K562 (cell line): ENCODE measurements around the gene FCAR. TPM values are rescaled to one million over a fixed set of nuclear protein-coding genes. Genes with fewer than 3 reads are reported as not detected.

Source experiments
- ATAC-seq: fragments of 200-7000 bp; cut with Tn5 transposase; 3 replicates; pipeline ENCODE4 v1.9.1; 2020; ENCODE audit warnings: moderate library complexity
- BruUV-seq: library from RNA; stranded (reverse); fragments of 400-500 nt; replicated peaks from 2 replicates; lab custom pipeline; 2021; lab: Mats Ljungman, UMichigan
- CTCF ChIA-PET: fragments of 300-600 bp; formaldehyde crosslinking; extraction: SDS; loops from one replicate; lab custom pipeline; 2021; ENCODE audit warnings: low intra/inter-chr PET ratio; lab: Yijun Ruan, JAX
- POLR2A ChIA-PET: fragments of 300-600, 350-650 bp; sonication (Branson Sonifier 250); formaldehyde crosslinking; extraction: SDS; loops from one replicate; lab custom pipeline; 2021; ENCODE audit warnings: antibody characterized with exemption, inconsistent platforms; lab: Yijun Ruan, JAX
- DNase-seq, 4 experiments: peaks; one replicate each; pipeline versions ENCODE4 v3.0.0 to v3.0.0-alpha.2; 2011 to 2018; ENCODE audit warnings: low spot score in 3 of 4, mixed read lengths in 3 of 4; ENCODE audit errors: extremely low read depth in 1 of 4
- FAIRE-seq: peaks from 2 replicates; lab custom pipeline; 2011; peaks lifted over from hg19 to GRCh38; lab: Jason Lieb, UNC
- H2AFZ ChIP-seq: 2 replicates; pipeline ENCODE4 v1.6.0; 2011; ENCODE audit warnings: low read depth, low read length, control low read depth, inconsistent platforms
- H3K27ac ChIP-seq: fragments of 200-600 bp; 3 replicates; pipeline ENCODE4 v1.8.0; 2011; ENCODE audit warnings: low read depth, mild to moderate bottlenecking, control low read depth, inconsistent platforms, low read length, moderate library complexity, mixed read lengths; ENCODE audit errors: extremely low read depth
- H3K27me3 ChIP-seq, 2 experiments: fragments of 300-600 bp in 1 of 2; 2 replicates in 1 of 2; 3 replicates in 1 of 2; pipeline versions ENCODE4 v1.6.0 to v1.8.0; 2011; ENCODE audit warnings: inconsistent platforms in 2 of 2, low read length in 2 of 2, mild to moderate bottlenecking in 1 of 2, mixed read lengths in 1 of 2, moderate library complexity in 1 of 2; ENCODE audit not compliant: control insufficient read depth in 2 of 2, insufficient read depth in 2 of 2
- H3K36me3 ChIP-seq: fragments of 300-600 bp; 3 replicates; pipeline ENCODE4 v1.8.0; 2011; ENCODE audit warnings: mild to moderate bottlenecking, low read length, inconsistent platforms; ENCODE audit not compliant: control insufficient read depth, insufficient read depth
- H3K4me1 ChIP-seq, 2 experiments: fragments of 200-600 bp in 1 of 2; replicated peaks in 1 of 2; 2 replicates in 1 of 2; 3 replicates in 1 of 2; pipeline versions ENCODE4 v1.5.1 to v1.8.0; 2011; ENCODE audit warnings: inconsistent platforms in 2 of 2, low read length in 2 of 2, mild to moderate bottlenecking in 1 of 2, mixed read lengths in 1 of 2, moderate library complexity in 1 of 2; ENCODE audit not compliant: control insufficient read depth in 2 of 2, insufficient read depth in 2 of 2
- H3K4me2 ChIP-seq: 2 replicates; pipeline ENCODE4 v1.6.1; 2011; ENCODE audit warnings: low read length, control low read depth, inconsistent platforms, mixed read lengths; ENCODE audit not compliant: insufficient read depth
- H3K4me3 ChIP-seq: fragments of 200-600 bp; sonication (generic), shearing (Covaris generic); 2 replicates; pipeline ENCODE4 v1.5.1; 2016; ENCODE audit warnings: control low read depth, inconsistent platforms
- H3K79me2 ChIP-seq: fragments of 200-600 bp; 3 replicates; pipeline ENCODE4 v1.8.0; 2011; ENCODE audit warnings: low read length, inconsistent platforms; ENCODE audit not compliant: control insufficient read depth, insufficient read depth
- H3K9ac ChIP-seq, 2 experiments: 2 replicates each; pipeline versions ENCODE4 v1.6.0 to v1.6.1; 2011; ENCODE audit warnings: low read depth in 2 of 2, low read length in 2 of 2, control low read depth in 1 of 2, inconsistent platforms in 1 of 2, mild to moderate bottlenecking in 1 of 2, mixed read lengths in 1 of 2; ENCODE audit not compliant: insufficient read depth in 1 of 2
- H3K9me1 ChIP-seq: one replicate; pipeline ENCODE4 v1.6.0; 2011; ENCODE audit warnings: inconsistent platforms, mild to moderate bottlenecking, low read length, moderate library complexity; ENCODE audit not compliant: control insufficient read depth, insufficient read depth
- H3K9me3 ChIP-seq: replicated peaks from 2 replicates; pipeline ENCODE4 v1.5.1; 2011; ENCODE audit warnings: low read depth, low read length, inconsistent platforms; ENCODE audit not compliant: control insufficient read depth, insufficient read depth
- H4K20me1 ChIP-seq: replicated peaks from 2 replicates; pipeline ENCODE4 v1.6.1; 2011; ENCODE audit warnings: low read length, inconsistent platforms, mixed read lengths; ENCODE audit not compliant: control insufficient read depth, insufficient read depth
- HDAC1 ChIP-seq, 2 experiments: fragments of 450-650 bp; IDR thresholded peaks; 2 replicates each; pipeline ENCODE4 v1.6.1; 2016 to 2017; ENCODE audit warnings: inconsistent platforms in 1 of 2, mild to moderate bottlenecking in 1 of 2, moderate library complexity in 1 of 2
- NFIX ChIP-seq: fragments of 250-450 bp; sonication (Bioruptor Pico); IDR thresholded peaks from 2 replicates; pipeline ENCODE4 v1.4.0; 2020; ENCODE audit warnings: low read depth, mild to moderate bottlenecking, moderate library complexity
- PTRF ChIP-seq: fragments of 450-650 bp; IDR thresholded peaks from 2 replicates; pipeline ENCODE4 v1.6.1; 2016; ENCODE audit warnings: mild to moderate bottlenecking, missing genetic modification characterization, missing compliant biosample characterization
- RAD21 ChIP-seq, 2 experiments: fragments of 250-450 bp in 1 of 2; fragments of 450-650 bp in 1 of 2; sonication (Bioruptor Pico) in 1 of 2; formaldehyde crosslinking in 1 of 2; IDR thresholded peaks in 1 of 2; conservative IDR thresholded peaks in 1 of 2; 2 replicates each; pipeline versions ENCODE4 v1.4.0 to v1.8.0; 2020 to 2022; ENCODE audit warnings: mild to moderate bottlenecking in 2 of 2, moderate library complexity in 1 of 2
- WGBS: fragments of 100-300 bp; shearing (Covaris generic); methylation state at CpG from one replicate; pipeline ENCODE4 v1.1.6; 2016; ENCODE audit warnings: low coverage, mixed read lengths; ENCODE audit not compliant: insufficient coverage; ENCODE audit errors: missing lambda C conversion rate; 5-methylcytosine and 5-hydroxymethylcytosine counted together
- in situ Hi-C: fragments of 300-500 bp; cut with MboI; formaldehyde crosslinking; loops from 4 replicates; pipeline ENCODE4 v1.15.0; 2018; ENCODE audit warnings: inconsistent platforms, mixed read lengths
- intact Hi-C: fragments of 100-400 bp; cut with micrococcal nuclease; formaldehyde crosslinking; loops from 2 replicates; pipeline ENCODE4 v1.14.2; 2022
- polyA plus RNA-seq, 8 experiments: library from polyadenylated mRNA; depleted of rRNA in 4 of 8; stranded (reverse) in 5 of 8; unstranded in 3 of 8; fragments of >200 nt; fragmentation: Nextera tagmentation in 2 of 8; fragmentation: Illumina TruSeq in 1 of 8; extraction: Ambion mirVana in 2 of 8; extraction: Trizol in 1 of 8; gene quantifications; 2 replicates each; pipeline versions ENCODE4 v1.2.1 to v1.2.3, GENCODE V29; 2011 to 2014; ENCODE audit warnings: inconsistent platforms in 1 of 8, missing spikeins in 1 of 8
- total RNA-seq, 7 experiments: library from RNA; depleted of rRNA in 6 of 7; stranded (reverse); fragments of >200 nt in 6 of 7; fragmentation: Illumina TruSeq in 2 of 7; extraction: Trizol in 2 of 7; gene quantifications; 2 replicates each; pipeline versions ENCODE4 v1.2.1 to v1.2.3, GENCODE V29; 2011 to 2021; ENCODE audit warnings: low replicate concordance in 1 of 7
- TF ChIP-seq, protein P1 (sequence below): sonication (generic); formaldehyde crosslinking; IDR thresholded peaks from 2 replicates; pipeline ENCODE4 v1.8.0; 2022; ENCODE audit warnings: missing genetic modification reagents, mild to moderate bottlenecking, borderline replicate concordance
- TF ChIP-seq, protein P2 (sequence below): IDR thresholded peaks from 2 replicates; pipeline ENCODE4 v1.6.1; 2016; ENCODE audit warnings: missing genetic modification characterization, missing compliant biosample characterization
- TF ChIP-seq, protein P3 (sequence below), 2 experiments: fragments of 450-650 bp; formaldehyde crosslinking in 1 of 2; IDR thresholded peaks; 2 replicates each; pipeline versions ENCODE4 v1.4.0 to v1.6.1; 2014 to 2020; ENCODE audit warnings: mild to moderate bottlenecking in 2 of 2, borderline replicate concordance in 1 of 2, low read depth in 1 of 2

The FCAR gene
- total and polyA plus RNA-seq, 9 of the 15 experiments (the other 6 are each of a cell fraction or from before 2014, with no cell fraction given), result not detected

DNA sequence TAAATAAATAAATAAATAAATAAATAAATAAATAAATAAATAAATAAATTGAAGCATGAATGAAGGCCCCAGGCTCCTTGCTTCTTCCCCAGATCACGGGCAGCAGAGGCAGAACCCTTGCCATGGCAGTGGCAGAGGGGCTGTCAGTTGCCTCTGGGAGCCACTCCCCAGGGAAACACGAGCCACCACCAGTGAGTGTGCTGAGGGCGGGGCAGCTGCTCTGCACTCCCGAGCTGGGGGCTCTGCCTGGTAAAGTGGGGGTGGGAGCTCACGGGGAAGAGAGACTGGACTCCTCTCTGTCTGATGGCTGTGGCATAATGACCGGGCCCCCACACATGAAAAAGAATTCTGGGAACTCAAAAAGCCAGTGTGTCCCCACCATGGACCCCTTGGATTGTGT is 7.8 kb downstream of the FCAR start (continued):
- TF ChIP-seq, protein P1, sequence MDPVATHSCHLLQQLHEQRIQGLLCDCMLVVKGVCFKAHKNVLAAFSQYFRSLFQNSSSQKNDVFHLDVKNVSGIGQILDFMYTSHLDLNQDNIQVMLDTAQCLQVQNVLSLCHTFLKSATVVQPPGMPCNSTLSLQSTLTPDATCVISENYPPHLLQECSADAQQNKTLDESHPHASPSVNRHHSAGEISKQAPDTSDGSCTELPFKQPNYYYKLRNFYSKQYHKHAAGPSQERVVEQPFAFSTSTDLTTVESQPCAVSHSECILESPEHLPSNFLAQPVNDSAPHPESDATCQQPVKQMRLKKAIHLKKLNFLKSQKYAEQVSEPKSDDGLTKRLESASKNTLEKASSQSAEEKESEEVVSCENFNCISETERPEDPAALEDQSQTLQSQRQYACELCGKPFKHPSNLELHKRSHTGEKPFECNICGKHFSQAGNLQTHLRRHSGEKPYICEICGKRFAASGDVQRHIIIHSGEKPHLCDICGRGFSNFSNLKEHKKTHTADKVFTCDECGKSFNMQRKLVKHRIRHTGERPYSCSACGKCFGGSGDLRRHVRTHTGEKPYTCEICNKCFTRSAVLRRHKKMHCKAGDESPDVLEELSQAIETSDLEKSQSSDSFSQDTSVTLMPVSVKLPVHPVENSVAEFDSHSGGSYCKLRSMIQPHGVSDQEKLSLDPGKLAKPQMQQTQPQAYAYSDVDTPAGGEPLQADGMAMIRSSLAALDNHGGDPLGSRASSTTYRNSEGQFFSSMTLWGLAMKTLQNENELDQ (CRISPR knock-in tag), result no peak
- TF ChIP-seq, protein P2, sequence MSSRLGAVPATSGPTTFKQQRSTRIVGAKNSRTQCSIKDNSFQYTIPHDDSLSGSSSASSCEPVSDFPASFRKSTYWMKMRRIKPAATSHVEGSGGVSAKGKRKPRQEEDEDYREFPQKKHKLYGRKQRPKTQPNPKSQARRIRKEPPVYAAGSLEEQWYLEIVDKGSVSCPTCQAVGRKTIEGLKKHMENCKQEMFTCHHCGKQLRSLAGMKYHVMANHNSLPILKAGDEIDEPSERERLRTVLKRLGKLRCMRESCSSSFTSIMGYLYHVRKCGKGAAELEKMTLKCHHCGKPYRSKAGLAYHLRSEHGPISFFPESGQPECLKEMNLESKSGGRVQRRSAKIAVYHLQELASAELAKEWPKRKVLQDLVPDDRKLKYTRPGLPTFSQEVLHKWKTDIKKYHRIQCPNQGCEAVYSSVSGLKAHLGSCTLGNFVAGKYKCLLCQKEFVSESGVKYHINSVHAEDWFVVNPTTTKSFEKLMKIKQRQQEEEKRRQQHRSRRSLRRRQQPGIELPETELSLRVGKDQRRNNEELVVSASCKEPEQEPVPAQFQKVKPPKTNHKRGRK (tag), result no peak
- TF ChIP-seq HDAC1 (IDR thresholded peaks at IDR 0.05) (no peak), PTRF (tag) (no peak)

DNA sequence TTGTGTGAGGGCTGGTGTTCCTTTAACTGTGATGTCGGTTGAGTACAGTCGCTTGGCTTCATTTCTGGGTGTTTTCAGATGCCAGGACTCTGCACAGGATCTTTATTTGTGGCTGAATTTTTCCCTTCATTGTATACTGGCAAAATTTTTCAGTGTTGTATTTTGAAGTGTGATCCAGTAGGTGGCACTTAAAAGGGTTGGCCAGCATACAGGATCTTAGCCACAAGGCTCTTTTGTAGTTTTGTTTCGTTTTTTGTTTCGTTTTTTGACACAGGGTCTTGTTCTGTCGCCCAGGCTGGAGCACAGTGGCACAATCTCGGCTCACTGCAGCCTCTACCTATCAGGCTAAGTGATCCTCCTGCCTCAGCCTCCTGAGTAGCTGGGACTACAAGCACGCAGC is 8.7 kb downstream of the FCAR start:
- FAIRE-seq, result no peak
- 33% methylated on average over 6 of the region's 7 CpGs for WGBS
- Histone ChIP-seq H3K9me1 (no peaks in the 10 kb centered on the region), H3K79me2 (no peaks in the 10 kb centered on the region), H2AFZ (peak overlapping the region; percentile 62), H3K4me3 (no peak overlapping the region), H3K36me3 (no peaks in the 10 kb centered on the region), H3K27me3 (peaks cover 7 to 20% of the 10 kb centered on the region in 2 experiments), H3K9me3 (no peaks in the 10 kb centered on the region), H3K4me1 (peaks cover 0 to 15% of the 10 kb centered on the region in 2 experiments; a peak in 3 of 5 replicates), H4K20me1 (no peaks in the 10 kb centered on the region), H3K9ac (no peak overlapping the region), H3K27ac (no peak overlapping the region), H3K4me2 (no peak overlapping the region)
- ATAC-seq, result no peak
- ChIA-PET POLR2A (no interaction called here), CTCF (interaction anchor here (0.6 to 1.7 kb wide), 2 partner anchors 216 to 380 kb away, joined by 3 to 5 read pairs; no protein-coding TSS in a partner anchor)
- in situ Hi-C loops (loop anchor here (5.0 kb wide), 1 partner anchor 40 kb away; no protein-coding TSS in a partner anchor), intact Hi-C loops (loop anchor here (10.0 kb wide), 2 partner anchors 162 to 208 kb away; no protein-coding TSS in a partner anchor)
- DNase-seq, result no peak
- BruUV-seq, result no TSS peak
- TF ChIP-seq, protein P3, sequence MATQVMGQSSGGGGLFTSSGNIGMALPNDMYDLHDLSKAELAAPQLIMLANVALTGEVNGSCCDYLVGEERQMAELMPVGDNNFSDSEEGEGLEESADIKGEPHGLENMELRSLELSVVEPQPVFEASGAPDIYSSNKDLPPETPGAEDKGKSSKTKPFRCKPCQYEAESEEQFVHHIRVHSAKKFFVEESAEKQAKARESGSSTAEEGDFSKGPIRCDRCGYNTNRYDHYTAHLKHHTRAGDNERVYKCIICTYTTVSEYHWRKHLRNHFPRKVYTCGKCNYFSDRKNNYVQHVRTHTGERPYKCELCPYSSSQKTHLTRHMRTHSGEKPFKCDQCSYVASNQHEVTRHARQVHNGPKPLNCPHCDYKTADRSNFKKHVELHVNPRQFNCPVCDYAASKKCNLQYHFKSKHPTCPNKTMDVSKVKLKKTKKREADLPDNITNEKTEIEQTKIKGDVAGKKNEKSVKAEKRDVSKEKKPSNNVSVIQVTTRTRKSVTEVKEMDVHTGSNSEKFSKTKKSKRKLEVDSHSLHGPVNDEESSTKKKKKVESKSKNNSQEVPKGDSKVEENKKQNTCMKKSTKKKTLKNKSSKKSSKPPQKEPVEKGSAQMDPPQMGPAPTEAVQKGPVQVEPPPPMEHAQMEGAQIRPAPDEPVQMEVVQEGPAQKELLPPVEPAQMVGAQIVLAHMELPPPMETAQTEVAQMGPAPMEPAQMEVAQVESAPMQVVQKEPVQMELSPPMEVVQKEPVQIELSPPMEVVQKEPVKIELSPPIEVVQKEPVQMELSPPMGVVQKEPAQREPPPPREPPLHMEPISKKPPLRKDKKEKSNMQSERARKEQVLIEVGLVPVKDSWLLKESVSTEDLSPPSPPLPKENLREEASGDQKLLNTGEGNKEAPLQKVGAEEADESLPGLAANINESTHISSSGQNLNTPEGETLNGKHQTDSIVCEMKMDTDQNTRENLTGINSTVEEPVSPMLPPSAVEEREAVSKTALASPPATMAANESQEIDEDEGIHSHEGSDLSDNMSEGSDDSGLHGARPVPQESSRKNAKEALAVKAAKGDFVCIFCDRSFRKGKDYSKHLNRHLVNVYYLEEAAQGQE (IDR thresholded peaks at IDR 0.05; ENCODE audit: borderline replicate concordance), result peak; percentile 12; the same call in 1 of the 2 replicates
- TF ChIP-seq, protein P3 (CRISPR knock-in tag; IDR thresholded peaks at IDR 0.05; ENCODE audit: low read depth), result no peak
- peak in 1 of 2 experiments; percentile 38; a peak in 1 of 4 replicates for TF ChIP-seq RAD21 (CRISPR knock-in tag; conservative IDR thresholded peaks at IDR 0.05 in 1 of 2, IDR thresholded peaks at IDR 0.05 in 1 of 2)
- no peak for TF ChIP-seq NFIX (CRISPR knock-in tag)
